Endothelial cell of umbilical vein (primary cell): ENCODE measurements around the gene RAD51B.

Experiments
- CTCF ChIP-seq, 2 donors: IDR thresholded peaks; 1 replicate in 1 of 2; 2 replicates in 1 of 2; pipeline ENCODE4 v1.5.1; 2011; ENCODE audit warnings: low read length in 2 of 2, mild to moderate bottlenecking in 2 of 2, moderate library complexity in 2 of 2, control low read depth in 1 of 2, inconsistent platforms in 1 of 2, low read depth in 1 of 2; ENCODE audit not compliant: insufficient read depth in 1 of 2; ENCODE audit errors: extremely low read depth in 1 of 2
- EZH2 ChIP-seq: IDR thresholded peaks from 2 replicates; pipeline ENCODE4 v1.6.1; 2012; ENCODE audit warnings: borderline replicate concordance, low read depth, mild to moderate bottlenecking, moderate library complexity, low read length, inconsistent platforms; ENCODE audit not compliant: severe bottlenecking
- GATA2 ChIP-seq: IDR thresholded peaks from 2 replicates; pipeline ENCODE4 v1.7.0; 2011; ENCODE audit warnings: low read depth, mild to moderate bottlenecking, moderate library complexity, mixed read lengths, low read length; ENCODE audit not compliant: insufficient read length, insufficient read depth
- POLR2A ChIP-seq: IDR thresholded peaks from 2 replicates; pipeline ENCODE4 v1.6.1; 2012; ENCODE audit warnings: low read depth, mild to moderate bottlenecking, control low read depth, low read length
- POLR2AphosphoS5 ChIP-seq: IDR thresholded peaks from 2 replicates; pipeline ENCODE4 v1.6.1; 2012; ENCODE audit warnings: low read depth, mild to moderate bottlenecking, control low read depth, low read length, moderate library complexity; ENCODE audit not compliant: insufficient read depth

GRCh38 chr14:68208626-68209317 lies 389.2 kb downstream of the RAD51B start:
- TF ChIP-seq POLR2A (no peak), GATA2 (no peak), CTCF (IDR thresholded peaks at IDR 0.05; ENCODE audit: extremely low read depth in 1 of 2, insufficient read depth in 1 of 2, low read depth in 1 of 2, low read length in 2 of 2) (no peak), POLR2AphosphoS5 (no peak), EZH2 (no peak)
